OCI-LY3 (cell line): ENCODE measurements around the gene FAM120A.

ENCODE experiments used
- CTCF ChIP-seq: fragments of 200-600, 300-600 bp; sonication (generic); IDR thresholded peaks from 2 replicates; pipeline ENCODE4 v1.5.1; 2014; ENCODE audit warnings: antibody characterized with exemption, low read length, low read depth
- EZH2phosphoT487 ChIP-seq: fragments of 200-600 bp; shearing (Covaris generic); IDR thresholded peaks from 2 replicates; pipeline ENCODE4 v1.6.1; 2018; ENCODE audit warnings: antibody characterized with exemption, mixed run types, low read depth

DNA sequence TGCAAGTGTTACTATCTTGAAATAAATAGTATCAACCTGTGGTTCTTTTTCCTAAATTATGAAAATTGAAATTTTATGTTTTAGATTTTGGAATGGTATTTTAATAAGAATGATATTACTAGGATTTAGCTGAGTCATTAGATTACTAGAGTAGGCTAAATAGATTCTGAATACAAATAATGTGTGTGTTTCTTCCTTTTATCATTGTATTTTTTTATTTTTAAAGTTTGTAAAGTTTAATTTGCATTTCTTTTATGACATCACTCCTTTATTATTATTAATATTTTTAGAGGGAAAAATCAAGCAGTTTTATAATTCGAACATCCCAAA lies 9.9 kb downstream of the FAM120A start:
- TF ChIP-seq CTCF (no peak), EZH2phosphoT487 (no peak)
